Upper lobe of right lung (tissue), 1 donor: ENCODE measurements around the gene CDH23. TPM values are rescaled to one million over a fixed set of nuclear protein-coding genes. Genes with fewer than 3 reads are reported as not detected.
A peak's percentile ranks its signal among the peaks of the same experiment; 100 is the strongest.

Experiments
- ATAC-seq: fragments of 200-7000 bp; cut with Tn5 transposase; one replicate; pipeline ENCODE4 v1.9.1; 2020; ENCODE audit warnings: mild to moderate bottlenecking, moderate library complexity
- DNase-seq: peaks from one replicate; pipeline ENCODE4 v3.0.0-alpha.2; 2020
- H3K27ac ChIP-seq: fragments of 200-600 bp; one replicate; pipeline ENCODE4 v1.8.0; 2022
- H3K27me3 ChIP-seq: fragments of 200-600 bp; one replicate; pipeline ENCODE4 v1.8.0; 2022; ENCODE audit warnings: mild to moderate bottlenecking
- H3K36me3 ChIP-seq: fragments of 200-600 bp; one replicate; pipeline ENCODE4 v1.8.0; 2022
- H3K4me1 ChIP-seq: fragments of 200-600 bp; one replicate; pipeline ENCODE4 v1.8.0; 2022
- H3K4me3 ChIP-seq: fragments of 200-600 bp; one replicate; pipeline ENCODE4 v1.8.0; 2022; ENCODE audit warnings: mild to moderate bottlenecking
- H3K9me3 ChIP-seq: fragments of 200-600 bp; one replicate; pipeline ENCODE4 v1.8.0; 2022
- intact Hi-C: fragments of 100-400 bp; cut with DNase I; formaldehyde crosslinking; loops from one replicate; pipeline ENCODE4 v1.11.0; 2022
- total RNA-seq: library from RNA; stranded (reverse); fragmentation: NEBNext Ultra II Directional; extraction: Animal tissue kit (Norgen Biotek cat#: 25700); gene quantifications from one replicate; pipeline ENCODE4 v1.2.1, GENCODE V29; 2021
- TF ChIP-seq, protein P1 (sequence below): fragments of 200-600 bp; IDR thresholded peaks from one replicate; pipeline ENCODE4 v1.8.0; 2022; ENCODE audit warnings: antibody characterized with exemption
- donor health status: DM: no; HTN: yes; CAD: no; lungs with severe emphysema.

The CDH23 gene
- total RNA-seq, 1 donor from 2014 or later: 10.9 TPM

DNA sequence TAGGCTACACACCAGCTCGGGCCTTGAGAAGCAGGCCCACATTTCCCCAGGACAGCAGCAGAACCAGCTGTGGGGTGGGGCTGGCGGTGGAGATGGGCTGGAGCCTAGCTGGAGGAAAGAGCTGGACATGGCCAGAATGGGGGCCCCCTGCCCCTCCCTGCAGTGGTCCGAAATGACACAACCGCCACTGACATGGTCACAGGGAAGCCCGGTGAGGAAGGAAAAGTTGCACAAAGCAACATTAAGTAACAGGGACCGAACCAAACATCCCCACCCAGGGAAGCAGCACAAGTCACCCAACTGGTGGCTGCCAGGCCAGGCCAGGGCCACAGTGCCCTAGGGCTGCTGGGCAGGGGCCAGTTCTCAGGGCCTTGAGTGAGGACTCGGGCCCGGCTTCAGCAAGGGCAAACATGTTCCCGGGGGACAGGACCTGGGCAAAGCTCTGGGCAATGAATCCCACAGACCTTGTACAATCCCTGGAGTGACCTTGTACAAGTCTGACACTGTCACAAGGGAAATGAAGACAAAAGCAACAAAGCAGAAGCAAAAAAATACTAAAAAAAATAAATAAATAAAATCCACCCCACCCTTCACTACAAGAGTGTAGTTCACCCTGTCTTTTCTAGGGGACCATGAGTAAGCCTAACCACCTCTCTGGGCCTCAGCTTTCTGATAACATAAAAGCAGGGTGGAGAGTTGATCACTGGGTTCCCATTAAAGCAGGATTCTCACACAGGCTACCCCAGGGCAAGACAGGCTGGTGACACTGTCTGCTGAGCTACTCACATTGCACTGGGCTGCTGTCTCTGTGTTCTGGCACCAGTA is 421.3 kb downstream of the CDH23 start:
- Histone ChIP-seq H3K4me1 (peaks cover 6% of the 10 kb centered on the region), H3K36me3 (peaks cover 80% of the 10 kb centered on the region), H3K4me3 (no peak overlapping the region), H3K27me3 (no peaks in the 10 kb centered on the region), H3K9me3 (no peaks in the 10 kb centered on the region), H3K27ac (no peak overlapping the region)
- ATAC-seq (peak; percentile 82), DNase-seq (peak; percentile 75)
- TF ChIP-seq, protein P1, sequence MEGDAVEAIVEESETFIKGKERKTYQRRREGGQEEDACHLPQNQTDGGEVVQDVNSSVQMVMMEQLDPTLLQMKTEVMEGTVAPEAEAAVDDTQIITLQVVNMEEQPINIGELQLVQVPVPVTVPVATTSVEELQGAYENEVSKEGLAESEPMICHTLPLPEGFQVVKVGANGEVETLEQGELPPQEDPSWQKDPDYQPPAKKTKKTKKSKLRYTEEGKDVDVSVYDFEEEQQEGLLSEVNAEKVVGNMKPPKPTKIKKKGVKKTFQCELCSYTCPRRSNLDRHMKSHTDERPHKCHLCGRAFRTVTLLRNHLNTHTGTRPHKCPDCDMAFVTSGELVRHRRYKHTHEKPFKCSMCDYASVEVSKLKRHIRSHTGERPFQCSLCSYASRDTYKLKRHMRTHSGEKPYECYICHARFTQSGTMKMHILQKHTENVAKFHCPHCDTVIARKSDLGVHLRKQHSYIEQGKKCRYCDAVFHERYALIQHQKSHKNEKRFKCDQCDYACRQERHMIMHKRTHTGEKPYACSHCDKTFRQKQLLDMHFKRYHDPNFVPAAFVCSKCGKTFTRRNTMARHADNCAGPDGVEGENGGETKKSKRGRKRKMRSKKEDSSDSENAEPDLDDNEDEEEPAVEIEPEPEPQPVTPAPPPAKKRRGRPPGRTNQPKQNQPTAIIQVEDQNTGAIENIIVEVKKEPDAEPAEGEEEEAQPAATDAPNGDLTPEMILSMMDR: no peak
- intact Hi-C loops: loop anchor here (10.0 kb wide), 1 partner anchor 433 kb away; no protein-coding TSS in a partner anchor

- no peak overlapping the region for H3K4me3 ChIP-seq
- peaks cover 87% of the 10 kb centered on the region for H3K36me3 ChIP-seq
- TF ChIP-seq, protein P1: no peak
- H3K27me3 ChIP-seq: no peaks in the 10 kb centered on the region
- DNase-seq (no peak), ATAC-seq (no peak)
- no peaks in the 10 kb centered on the region for H3K9me3 ChIP-seq
- H3K27ac ChIP-seq: no peak overlapping the region
- intact Hi-C loops: loop anchor here (10.0 kb wide), 1 partner anchor 434 kb away; no protein-coding TSS in a partner anchor
- peaks cover 6% of the 10 kb centered on the region for H3K4me1 ChIP-seq
Observed at GRCh38 chr10:71818674-71819260, 422.0 kb downstream of the CDH23 start.

DNA sequence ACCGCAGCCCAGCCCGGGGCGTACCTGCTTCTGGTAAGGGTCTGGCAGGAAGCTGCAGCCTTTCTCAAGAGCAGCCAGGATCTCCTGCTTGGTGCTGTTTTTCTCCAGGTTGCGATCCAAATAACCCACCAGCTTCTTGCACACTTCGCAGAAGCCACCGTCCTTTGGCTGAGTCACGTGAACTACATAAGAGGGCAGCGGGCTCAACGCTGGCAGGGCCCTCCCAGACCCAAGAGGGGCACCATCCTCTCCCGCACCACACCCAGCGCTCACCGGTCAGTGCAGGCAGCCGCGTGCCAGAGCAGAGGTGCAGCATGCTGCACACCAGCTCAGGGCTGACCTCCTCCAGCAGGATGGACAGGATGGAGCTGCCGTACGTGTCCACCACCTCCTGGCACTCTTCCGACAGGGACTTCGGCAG is 422.7 kb downstream of the CDH23 start:
- no peak overlapping the region for H3K27ac ChIP-seq
- no peak for DNase-seq
- no peak for ATAC-seq
- H3K9me3 ChIP-seq: no peaks in the 10 kb centered on the region
- TF ChIP-seq, protein P1: no peak
- no peak overlapping the region for H3K4me3 ChIP-seq
- peaks cover 6% of the 10 kb centered on the region for H3K4me1 ChIP-seq
- H3K36me3 ChIP-seq: peaks cover 94% of the 10 kb centered on the region
- H3K27me3 ChIP-seq: no peaks in the 10 kb centered on the region
- intact Hi-C loops: loop anchor here (10.0 kb wide), 1 partner anchor 435 kb away; no protein-coding TSS in a partner anchor

DNA sequence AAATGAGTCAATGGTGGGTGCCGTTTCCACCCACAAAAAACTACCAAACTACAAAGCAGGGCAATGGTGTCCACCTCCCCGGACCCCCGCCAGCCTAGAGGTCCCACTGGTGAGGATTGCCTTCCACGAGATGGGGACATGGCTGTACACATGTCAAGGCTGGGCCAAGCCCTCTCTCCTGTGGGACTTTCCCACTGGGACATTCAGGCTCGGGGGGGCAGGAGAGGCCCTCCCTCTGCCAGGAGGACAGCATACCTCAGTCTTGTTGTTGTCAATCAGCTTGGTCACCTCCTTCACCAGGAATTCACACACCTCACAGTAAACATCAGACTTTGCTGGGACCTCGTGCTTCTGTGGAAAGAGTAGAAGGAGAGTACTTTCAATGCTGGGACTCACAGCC is 423.3 kb downstream of the CDH23 start:
- DNase-seq (no peak), ATAC-seq (no peak)
- Histone ChIP-seq H3K27me3 (no peaks in the 10 kb centered on the region), H3K4me1 (peaks cover 6% of the 10 kb centered on the region), H3K27ac (no peak overlapping the region), H3K36me3 (peaks cover 99% of the 10 kb centered on the region), H3K9me3 (no peaks in the 10 kb centered on the region), H3K4me3 (no peak overlapping the region)
- TF ChIP-seq, protein P1: no peak
- intact Hi-C loops: loop anchor here (10.0 kb wide), 1 partner anchor 435 kb away; no protein-coding TSS in a partner anchor

DNA sequence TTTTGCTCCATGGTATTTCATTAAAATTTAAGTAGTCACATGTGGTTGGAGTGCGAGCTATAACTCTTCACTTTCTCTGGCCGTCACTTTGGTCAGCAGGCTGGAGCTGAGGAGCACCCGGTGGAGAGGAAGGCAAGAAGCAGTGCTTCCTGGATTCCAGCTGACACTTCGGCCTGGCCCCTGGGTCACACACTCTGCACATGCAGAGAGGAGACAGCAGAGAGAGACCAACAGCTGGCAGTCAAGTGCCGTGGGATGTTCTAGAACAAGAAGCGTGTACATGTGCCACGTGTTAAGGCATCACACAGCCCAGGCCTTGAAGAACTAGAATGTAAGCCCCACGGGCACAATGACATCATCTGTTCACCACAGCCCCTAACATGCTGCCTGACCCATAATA is 424.2 kb downstream of the CDH23 start:
- DNase-seq (no peak), ATAC-seq (no peak)
- intact Hi-C loops: no loop called here
- H3K27me3 ChIP-seq: no peaks in the 10 kb centered on the region
- TF ChIP-seq, protein P1: no peak
- H3K4me3 ChIP-seq: no peak overlapping the region
- H3K27ac ChIP-seq: no peak overlapping the region
- H3K9me3 ChIP-seq: no peaks in the 10 kb centered on the region
- peaks cover 6% of the 10 kb centered on the region for H3K4me1 ChIP-seq
- H3K36me3 ChIP-seq: peaks cover 100% of the 10 kb centered on the region
